NCI-H2029 treated with DMSO at 0.1 percent for 48 hours (cell line): ENCODE data around the gene CD2AP.

Experiments
- DNase-seq: peaks from one replicate; lab custom pipeline; 2025; lab: John Stamatoyannopoulos, UW

The CD2AP gene

GRCh38 chr6:47567586-47567985 is 90.0 kb downstream of the CD2AP start:
- DNase-seq = no peak

GRCh38 chr6:47571488-47571887 is 93.9 kb downstream of the CD2AP start:
- no peak for DNase-seq

- no peak for DNase-seq
These were observed 95.5 kb downstream of the CD2AP start for GRCh38 chr6:47573109-47573508.

GRCh38 chr6:47574789-47575188 is 97.2 kb downstream of the CD2AP start:
- DNase-seq = no peak

GRCh38 chr6:47579040-47579439 is 101.5 kb downstream of the CD2AP start:
- no peak for DNase-seq

GRCh38 chr6:47581591-47581990 is 104.0 kb downstream of the CD2AP start:
- no peak for DNase-seq

- no peak for DNase-seq
These were observed 109.9 kb downstream of the CD2AP start for GRCh38 chr6:47587493-47587892.

- no peak for DNase-seq
These were observed 114.7 kb downstream of the CD2AP start for GRCh38 chr6:47592131-47592840.

GRCh38 chr6:47593979-47594378 is 116.4 kb downstream of the CD2AP start:
- DNase-seq = no peak

GRCh38 chr6:47595785-47596184 is 118.2 kb downstream of the CD2AP start:
- no peak for DNase-seq

- DNase-seq = no peak
These were observed 120.8 kb downstream of the CD2AP start for GRCh38 chr6:47598367-47598766.

GRCh38 chr6:47599512-47599911 is 121.9 kb downstream of the CD2AP start:
- DNase-seq = no peak

GRCh38 chr6:47603227-47603626 is 125.6 kb downstream of the CD2AP start:
- no peak for DNase-seq

- peak; percentile 27 for DNase-seq
These were observed 126.4 kb downstream of the CD2AP start for GRCh38 chr6:47603995-47604394.

- DNase-seq = no peak
These were observed 144.4 kb downstream of the CD2AP start for GRCh38 chr6:47621838-47622449.

GRCh38 chr6:47626782-47627181 is 149.2 kb downstream of the CD2AP start:
- no peak for DNase-seq

GRCh38 chr6:47628448-47629272 is 151.1 kb downstream of the CD2AP start:
- DNase-seq = no peak

- DNase-seq = no peak
These were observed 152.4 kb downstream of the CD2AP start for GRCh38 chr6:47629954-47630353.

GRCh38 chr6:47630587-47630986 is 153.0 kb downstream of the CD2AP start:
- no peak for DNase-seq

GRCh38 chr6:47631269-47631772 is 153.7 kb downstream of the CD2AP start:
- DNase-seq = peak; percentile 64

- DNase-seq = no peak
These were observed 154.2 kb downstream of the CD2AP start for GRCh38 chr6:47631797-47632196.

GRCh38 chr6:47633141-47633540 is 155.6 kb downstream of the CD2AP start:
- no peak for DNase-seq
